Fibroblast of gingiva (primary cell): Measurements from ENCODE around the gene CDC7.

Source experiments
- DNase-seq: peaks from one replicate; pipeline ENCODE4 v3.0.0-alpha.2; 2011; ENCODE audit warnings: low read depth

CDC7 gene

GRCh38 chr1:91549041-91549735 is 48.5 kb downstream of the CDC7 start:
- DNase-seq, result no peak

- no peak for DNase-seq
These were observed 50.3 kb downstream of the CDC7 start for GRCh38 chr1:91550961-91551360.

- DNase-seq, result no peak
These were observed 51.4 kb downstream of the CDC7 start for GRCh38 chr1:91552091-91552490.

GRCh38 chr1:91552596-91552995 is 51.9 kb downstream of the CDC7 start:
- DNase-seq, result no peak

GRCh38 chr1:91553177-91553591 is 52.5 kb downstream of the CDC7 start:
- DNase-seq, result peak; percentile 78

GRCh38 chr1:91555074-91555730 is 54.6 kb downstream of the CDC7 start:
- no peak for DNase-seq

GRCh38 chr1:91555821-91556531 is 55.3 kb downstream of the CDC7 start:
- DNase-seq, result peak; percentile 36

- DNase-seq, result no peak
These were observed 55.9 kb downstream of the CDC7 start for GRCh38 chr1:91556556-91556955.

- DNase-seq, result no peak
These were observed 56.5 kb downstream of the CDC7 start for GRCh38 chr1:91557039-91557690.

- no peak for DNase-seq
These were observed 57.2 kb downstream of the CDC7 start for GRCh38 chr1:91557826-91558225.

GRCh38 chr1:91559046-91559750 is 58.5 kb downstream of the CDC7 start:
- DNase-seq, result no peak

- no peak for DNase-seq
These were observed 59.4 kb downstream of the CDC7 start for GRCh38 chr1:91559838-91560565.

- DNase-seq, result peak; percentile 63
These were observed 64.4 kb downstream of the CDC7 start for GRCh38 chr1:91564888-91565701.

- no peak for DNase-seq
These were observed 66.9 kb downstream of the CDC7 start for GRCh38 chr1:91567583-91567982.

GRCh38 chr1:91568261-91568660 is 67.6 kb downstream of the CDC7 start:
- no peak for DNase-seq

GRCh38 chr1:91569411-91570119 is 68.9 kb downstream of the CDC7 start:
- DNase-seq, result peak; percentile 84

- no peak for DNase-seq
These were observed 69.4 kb downstream of the CDC7 start for GRCh38 chr1:91570120-91570448.

- DNase-seq, result no peak
These were observed 71.4 kb downstream of the CDC7 start for GRCh38 chr1:91572044-91572443.
